NCI-H2196 (cell line): Measurements from ENCODE around the gene WDR72.
A peak's percentile ranks its signal among the peaks of the same experiment; 100 is the strongest.
"Not testable (repeated sequence)": the region's sequence is repeated elsewhere in the genome, so short reads cannot be mapped to it uniquely, and the experiment has no call there.

Experiments
- DNase-seq: peaks from one replicate; lab custom pipeline; 2025; ENCODE audit not compliant: unreplicated experiment; lab: John Stamatoyannopoulos, UW

WDR72 gene

GRCh38 chr15:53759411-53759931 is at the start of gene WDR72:
TSS of gene WDR72 (minus strand) at chr15:53759663. CDS start at chr15:53733149, 26,514 bp downstream.
- no peak for DNase-seq

GRCh38 chr15:53808058-53808706 is 48.7 kb upstream of the WDR72 start:
- no peak for DNase-seq

- DNase-seq: no peak
Observed at GRCh38 chr15:53807501-53807900, 48.0 kb upstream of the WDR72 start.

GRCh38 chr15:53802672-53803071 is 43.2 kb upstream of the WDR72 start:
- no peak for DNase-seq

GRCh38 chr15:53791581-53791980 is 32.1 kb upstream of the WDR72 start:
- DNase-seq: no peak

GRCh38 chr15:53789654-53790375 is 30.4 kb upstream of the WDR72 start:
- no peak for DNase-seq

- DNase-seq: no peak
Observed at GRCh38 chr15:53786401-53786800, 26.9 kb upstream of the WDR72 start.

GRCh38 chr15:53785241-53785640 is 25.8 kb upstream of the WDR72 start:
- DNase-seq: not testable (repeated sequence)

GRCh38 chr15:53762916-53763315 is 3.5 kb upstream of the WDR72 start:
- no peak for DNase-seq

GRCh38 chr15:53758412-53758811 is 1.1 kb downstream of the WDR72 start:
- no peak for DNase-seq

GRCh38 chr15:53757906-53758305 is 1.6 kb downstream of the WDR72 start:
- DNase-seq: no peak

GRCh38 chr15:53753813-53754212 is 5.7 kb downstream of the WDR72 start:
- DNase-seq: no peak

GRCh38 chr15:53752406-53752805 is 7.1 kb downstream of the WDR72 start:
- no peak for DNase-seq

GRCh38 chr15:53747501-53748068 is 11.9 kb downstream of the WDR72 start:
- no peak for DNase-seq

- no peak for DNase-seq
Observed at GRCh38 chr15:53746101-53746500, 13.4 kb downstream of the WDR72 start.

- no peak for DNase-seq
Observed at GRCh38 chr15:53739651-53740050, 19.8 kb downstream of the WDR72 start.

- DNase-seq: no peak
Observed at GRCh38 chr15:53739187-53739586, 20.3 kb downstream of the WDR72 start.

GRCh38 chr15:53721334-53722087 is 38.0 kb downstream of the WDR72 start:
- no peak for DNase-seq

- DNase-seq: peak; percentile 6
Observed at GRCh38 chr15:53716909-53717876, 42.3 kb downstream of the WDR72 start.

- no peak for DNase-seq
Observed at GRCh38 chr15:53713218-53713617, 46.2 kb downstream of the WDR72 start.
